Stimulated activated naive CD4-positive, alpha-beta T cell treated with Interleukin-2 at 50 U/mL for 16 hours (primary cell): ENCODE data around the gene DNAJB9.
A peak's percentile ranks its signal among the peaks of the same experiment; 100 is the strongest.
"Not testable (repeated sequence)": the region's sequence is repeated elsewhere in the genome, so short reads cannot be mapped to it uniquely, and the experiment has no call there.

ENCODE experiments used
- DNase-seq: peaks from one replicate; lab custom pipeline; 2025; lab: John Stamatoyannopoulos, UW

Gene DNAJB9

DNA sequence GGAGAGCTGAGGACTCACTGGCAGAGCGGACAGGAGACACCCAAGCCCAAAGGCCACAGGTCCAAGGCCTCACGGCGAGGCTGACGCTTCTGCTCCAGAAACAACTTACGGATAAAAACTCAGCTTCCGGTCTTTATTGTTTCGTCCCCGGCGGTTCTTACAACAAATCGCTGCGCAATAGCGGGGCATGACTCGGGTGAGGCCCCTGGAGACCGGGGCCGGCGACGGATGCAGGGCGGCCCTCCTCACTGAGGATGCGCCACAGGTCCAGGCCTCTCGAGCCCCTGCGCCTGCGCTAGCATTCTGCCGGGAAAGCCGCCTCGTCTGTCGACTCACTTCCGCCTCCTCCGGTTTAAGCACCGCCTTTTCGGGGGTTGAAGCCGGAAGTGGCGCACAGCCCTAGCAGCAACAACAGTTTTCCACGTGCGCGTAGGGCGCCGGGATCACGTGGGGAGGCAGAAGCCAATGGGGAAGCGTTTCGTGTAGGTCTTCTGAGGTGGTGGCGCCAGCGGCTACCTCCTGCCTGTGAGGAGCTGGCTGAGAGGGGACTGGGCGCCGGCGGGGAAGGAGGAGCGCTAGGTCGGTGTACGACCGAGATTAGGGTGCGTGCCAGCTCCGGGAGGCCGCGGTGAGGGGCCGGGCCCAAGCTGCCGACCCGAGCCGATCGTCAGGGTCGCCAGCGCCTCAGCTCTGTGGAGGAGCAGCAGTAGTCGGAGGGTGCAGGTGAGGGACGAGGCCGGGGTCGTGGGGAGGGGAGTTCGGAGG lies at the start of gene DNAJB9, which contains the start of gene THAP5:
DNAJB9 (plus strand) TSS at position 494 of the 765 bp plus-strand sequence. CDS start 1,853 bp downstream, outside the sequence.
THAP5 (minus strand) TSS at position 326 of the 765 bp plus-strand sequence; CDS start at position 189, 137 bp downstream.
- peak; percentile 100 for DNase-seq

- DNase-seq, result no peak
These were observed 46.9 kb upstream of the DNAJB9 start for GRCh38 chr7:108522780-108523179.

GRCh38 chr7:108525327-108525984 lies 44.2 kb upstream of the DNAJB9 start:
- DNase-seq, result peak; percentile 77

GRCh38 chr7:108525985-108526767 lies 43.5 kb upstream of the DNAJB9 start, which contains the start of gene PNPLA8:
Gene PNPLA8 (minus strand): TSS chr7:108526135. CDS start chr7:108515491, 10,644 bp downstream.
- peak; percentile 100 for DNase-seq

GRCh38 chr7:108526768-108527017 lies 43.0 kb upstream of the DNAJB9 start:
- DNase-seq, result no peak

DNA sequence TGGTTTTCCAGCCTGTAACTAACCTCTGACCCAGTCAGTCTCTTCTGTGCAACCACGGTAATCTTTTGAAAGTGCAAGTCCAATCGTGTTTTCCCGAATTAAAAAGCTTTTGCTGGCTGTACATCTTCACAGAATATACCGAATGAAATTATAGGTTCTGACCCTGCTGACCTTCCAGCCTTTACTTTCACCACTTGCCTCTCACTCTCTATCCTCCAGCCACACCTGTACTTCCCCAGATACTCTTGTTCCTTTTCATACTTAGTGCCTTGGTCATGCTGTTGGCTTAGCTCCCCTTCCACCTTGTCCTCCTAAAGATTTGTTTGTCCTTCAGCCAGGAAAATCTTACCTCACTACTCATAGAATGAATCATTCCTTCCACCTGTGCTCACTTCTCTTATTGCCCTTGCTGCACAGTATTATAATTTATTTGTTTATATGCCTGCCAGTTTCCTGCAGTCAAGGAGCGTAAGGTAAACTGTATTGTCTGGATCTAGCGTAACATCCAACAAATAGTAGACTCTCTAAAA lies 41.4 kb upstream of the DNAJB9 start:
- DNase-seq, result no peak

DNA sequence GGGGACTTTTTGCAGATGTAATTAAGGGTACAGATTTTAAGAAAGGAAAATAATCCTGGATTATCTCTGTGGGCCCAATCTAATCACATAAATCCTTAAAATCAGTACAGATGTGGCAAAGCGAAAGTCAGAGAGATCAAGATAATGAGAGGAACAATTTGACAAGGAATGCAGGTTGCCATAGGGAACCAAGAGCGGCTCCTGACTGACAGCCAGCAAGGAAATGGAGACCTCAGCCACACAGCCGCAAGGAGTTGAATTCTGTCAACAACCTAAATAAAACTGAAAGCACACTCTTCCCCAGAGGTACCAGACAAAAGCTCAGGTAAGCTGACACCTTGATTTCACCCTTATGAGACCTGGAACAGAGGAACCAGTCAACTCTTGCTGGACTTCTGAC lies 40.3 kb upstream of the DNAJB9 start:
- DNase-seq, result no peak

GRCh38 chr7:108533712-108534111 lies 36.0 kb upstream of the DNAJB9 start:
- DNase-seq, result no peak

- DNase-seq, result no peak
These were observed 34.4 kb upstream of the DNAJB9 start for GRCh38 chr7:108535257-108535656.

DNA sequence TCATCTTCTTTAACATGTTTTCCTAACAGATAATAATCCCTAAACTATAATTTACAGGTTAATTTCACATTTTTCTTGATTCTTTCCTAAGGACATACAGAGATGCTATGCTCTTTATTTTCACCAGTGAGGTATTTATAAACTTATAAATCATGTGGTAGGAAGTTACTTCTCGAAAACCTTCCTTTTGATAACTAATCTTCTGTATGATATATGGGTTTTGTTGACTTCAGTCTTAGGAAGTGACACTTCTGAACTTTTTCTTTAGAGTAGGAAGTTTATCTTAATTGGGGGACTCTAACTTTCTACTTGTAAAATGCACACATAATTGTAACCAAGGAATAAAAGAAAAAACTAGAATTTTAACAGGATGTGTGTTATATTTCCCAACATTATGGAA lies 33.9 kb upstream of the DNAJB9 start:
- no peak for DNase-seq

DNA sequence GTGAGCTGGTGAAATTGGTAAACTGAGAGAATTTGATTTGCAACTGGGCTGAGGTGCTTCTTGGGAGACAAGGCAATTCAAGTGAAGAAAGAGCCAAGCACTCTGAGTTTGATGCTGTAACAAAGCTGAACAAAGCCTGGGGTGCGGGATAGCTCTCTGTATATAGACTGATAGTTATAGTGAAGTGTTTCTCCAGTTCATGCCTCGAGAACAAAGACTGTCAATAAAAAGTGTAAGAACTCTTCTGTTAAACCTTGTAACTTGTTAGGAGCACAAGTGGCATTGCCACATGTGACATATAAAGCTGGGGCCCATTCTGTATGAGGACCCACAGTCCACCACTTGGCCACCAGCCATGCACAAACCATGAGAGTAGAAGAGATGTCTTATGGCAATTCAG lies 32.4 kb upstream of the DNAJB9 start:
- no peak for DNase-seq

- DNase-seq, result not testable (repeated sequence)
These were observed 31.4 kb upstream of the DNAJB9 start for GRCh38 chr7:108538236-108538635.

- DNase-seq, result not testable (repeated sequence)
These were observed 31.0 kb upstream of the DNAJB9 start for GRCh38 chr7:108538685-108539084.

- DNase-seq, result no peak
These were observed 28.2 kb upstream of the DNAJB9 start for GRCh38 chr7:108541478-108541877.

DNA sequence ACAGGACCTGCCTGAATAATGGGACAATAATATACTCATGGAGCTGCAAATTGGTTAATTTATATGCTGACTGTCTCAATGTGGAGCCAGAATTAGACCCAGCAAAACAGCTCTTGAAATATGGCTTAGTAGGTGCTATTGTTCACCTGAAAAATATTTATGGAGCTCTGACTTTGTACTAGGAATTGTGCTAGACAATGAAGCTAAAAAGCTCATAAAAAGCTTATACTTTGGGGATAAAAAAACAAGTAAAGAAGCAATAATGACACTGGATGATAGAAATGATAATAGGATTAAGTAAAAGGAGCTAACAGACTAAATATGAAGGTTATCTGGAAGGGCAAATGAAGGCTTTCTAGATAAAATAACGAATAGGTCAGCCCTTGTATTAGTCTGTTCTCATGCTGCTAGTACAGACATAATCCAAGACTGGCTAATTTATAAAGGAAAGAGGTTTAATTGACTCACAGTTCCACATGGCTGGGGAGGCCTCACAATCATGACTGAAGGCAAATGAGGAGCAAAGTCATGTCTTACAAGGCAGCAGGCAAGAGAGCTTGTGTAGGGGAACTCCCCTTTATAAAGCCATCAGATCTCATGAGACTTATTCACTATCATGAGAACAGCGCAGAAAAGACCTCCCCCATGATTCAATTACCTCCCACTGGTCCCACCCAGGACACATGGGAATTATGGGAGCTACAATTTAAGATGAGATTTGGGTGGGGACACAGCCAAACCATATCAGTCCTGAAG lies 21.4 kb upstream of the DNAJB9 start:
- not testable (repeated sequence) for DNase-seq

DNA sequence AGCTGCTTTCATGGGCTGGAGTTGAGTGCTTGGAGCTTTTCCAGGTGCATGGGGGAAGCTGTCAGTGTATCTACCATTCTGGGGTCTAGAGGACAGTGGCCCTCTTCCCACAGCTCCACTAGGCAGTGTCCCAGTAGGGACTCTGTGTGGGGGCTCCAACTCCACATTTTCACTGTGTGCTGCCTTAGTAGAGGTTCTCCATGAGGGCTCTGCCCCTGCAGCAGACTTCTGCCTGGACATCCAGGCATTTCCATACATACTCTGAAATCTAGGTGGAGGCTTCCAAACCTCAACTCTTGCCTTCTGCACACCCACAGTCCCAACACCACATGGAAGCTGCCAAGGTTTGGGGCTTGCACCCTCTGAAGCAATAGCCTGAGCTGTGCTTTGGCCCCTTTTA lies 13.0 kb upstream of the DNAJB9 start:
- not testable (repeated sequence) for DNase-seq

GRCh38 chr7:108557191-108557590 lies 12.5 kb upstream of the DNAJB9 start:
- no peak for DNase-seq

- no peak for DNase-seq
These were observed 12.1 kb upstream of the DNAJB9 start for GRCh38 chr7:108557617-108558016.

GRCh38 chr7:108559253-108559652 lies 10.4 kb upstream of the DNAJB9 start:
- no peak for DNase-seq

DNA sequence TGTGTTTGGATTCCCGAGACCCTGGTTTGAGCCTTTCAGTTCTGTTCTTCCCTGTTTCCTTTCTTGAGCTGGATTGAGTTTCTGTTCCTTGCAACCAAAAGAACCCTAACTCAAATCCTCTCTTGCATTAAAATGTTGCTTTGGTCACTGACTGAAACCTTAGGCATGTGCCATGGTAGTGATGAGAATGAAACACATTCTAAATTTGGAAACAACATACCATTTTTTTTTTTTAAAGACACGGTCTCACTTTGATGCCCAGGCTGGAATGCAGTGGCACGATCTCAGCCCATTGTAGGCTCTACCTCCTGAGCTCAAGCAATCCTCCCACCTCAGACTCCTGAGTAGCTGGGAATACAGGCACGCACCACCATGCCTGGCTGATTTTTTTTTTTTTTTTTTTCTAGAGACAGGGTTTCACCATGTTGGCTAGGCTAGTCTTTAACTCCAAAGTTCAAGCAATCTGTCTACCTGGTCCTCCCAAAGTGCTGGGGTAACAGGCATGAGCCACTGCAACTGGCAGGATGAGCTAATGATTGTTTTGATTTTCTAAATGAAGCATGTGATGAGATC lies 8.5 kb upstream of the DNAJB9 start:
- DNase-seq, result no peak

DNA sequence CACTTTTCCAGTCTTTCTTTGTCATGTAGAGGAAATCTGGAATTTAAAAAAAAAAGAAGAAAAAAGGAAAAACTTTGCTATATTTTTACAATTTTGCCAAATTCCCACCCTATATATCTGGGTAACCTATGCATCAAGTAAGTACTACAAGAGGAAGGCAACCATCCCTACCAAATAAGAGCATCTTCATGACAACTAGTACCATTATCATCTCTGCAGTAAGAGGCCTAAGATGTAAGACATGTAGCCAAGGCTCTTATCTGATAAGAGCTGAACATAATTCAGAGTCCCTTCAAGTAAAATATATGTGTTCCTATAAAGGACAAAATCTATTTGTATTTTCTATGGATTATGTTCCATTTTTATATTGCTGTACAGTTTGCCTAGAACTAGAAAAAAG lies 3.7 kb upstream of the DNAJB9 start:
- no peak for DNase-seq
